Loucy (cell line): Measurements from ENCODE around the gene RAD51B.

Experiments
- H2AFZ ChIP-seq: fragments of 200-600 bp; sonication (generic); 2 replicates; pipeline ENCODE4 v1.6.0; 2016; ENCODE audit warnings: antibody characterized with exemption, mild to moderate bottlenecking, low read length, moderate library complexity
- H3F3A ChIP-seq: fragments of 200-600 bp; 2 replicates; pipeline ENCODE4 v1.6.0; 2016; ENCODE audit warnings: antibody characterized with exemption, low read depth, mild to moderate bottlenecking
- H3K27me3 ChIP-seq: fragments of 200-600 bp; sonication (generic); 2 replicates; pipeline ENCODE4 v1.6.1; 2014; ENCODE audit warnings: low read length, mild to moderate bottlenecking; ENCODE audit not compliant: insufficient read depth, poor library complexity, severe bottlenecking
- H3K36me3 ChIP-seq: fragments of 200-600 bp; sonication (generic); 2 replicates; pipeline ENCODE4 v1.6.1; 2016; ENCODE audit warnings: low read length; ENCODE audit not compliant: insufficient read depth
- H3K4me1 ChIP-seq: fragments of 200-600 bp; sonication (generic); 2 replicates; pipeline ENCODE4 v1.5.1; 2014; ENCODE audit warnings: low read length, mild to moderate bottlenecking; ENCODE audit not compliant: insufficient read depth, poor library complexity, severe bottlenecking
- H3K4me2 ChIP-seq: fragments of 200-600 bp; sonication (generic); 2 replicates; pipeline ENCODE4 v1.6.0; 2014; ENCODE audit warnings: antibody characterized with exemption, low read length, low read depth, mild to moderate bottlenecking; ENCODE audit not compliant: poor library complexity, severe bottlenecking
- H3K4me3 ChIP-seq: fragments of 200-600 bp; sonication (generic); 2 replicates; pipeline ENCODE4 v1.5.1; 2014; ENCODE audit warnings: low read length, mild to moderate bottlenecking, mixed read lengths; ENCODE audit not compliant: poor library complexity, severe bottlenecking
- H3K79me2 ChIP-seq: fragments of 200-600 bp; sonication (generic); 2 replicates; pipeline ENCODE4 v1.6.1; 2014; ENCODE audit warnings: low read length; ENCODE audit not compliant: insufficient read depth
- H3K9ac ChIP-seq: fragments of 200-600 bp; sonication (generic); 2 replicates; pipeline ENCODE4 v1.6.0; 2014; ENCODE audit warnings: mild to moderate bottlenecking, low read depth, low read length, moderate library complexity; ENCODE audit not compliant: poor library complexity, severe bottlenecking
- H3K9me2 ChIP-seq: fragments of 200-600 bp; sonication (generic); replicated peaks from 2 replicates; pipeline ENCODE4 v1.6.1; 2016; ENCODE audit warnings: low read depth, low read length, mixed read lengths
- H3K9me3 ChIP-seq: fragments of 200-600 bp; sonication (generic); 2 replicates; pipeline ENCODE4 v1.6.1; 2014; ENCODE audit warnings: mild to moderate bottlenecking, antibody characterized with exemption, low read length, low read depth; ENCODE audit not compliant: insufficient read depth
- H4K20me1 ChIP-seq: fragments of 200-600 bp; sonication (generic); 2 replicates; pipeline ENCODE4 v1.6.0; 2014; ENCODE audit warnings: antibody characterized with exemption, low read length, mild to moderate bottlenecking; ENCODE audit not compliant: insufficient read depth, poor library complexity, severe bottlenecking
- CTCF ChIP-seq: fragments of 200-600 bp; sonication (generic); conservative IDR thresholded peaks from 2 replicates; pipeline ENCODE4 v1.5.1; 2014; ENCODE audit warnings: mild to moderate bottlenecking, antibody characterized with exemption, low read length
- EZH2phosphoT487 ChIP-seq: fragments of 200-600 bp; IDR thresholded peaks from 2 replicates; pipeline ENCODE4 v1.6.1; 2018; ENCODE audit warnings: antibody characterized with exemption, mild to moderate bottlenecking, moderate library complexity, borderline replicate concordance

RAD51B gene

GRCh38 chr14:68643673-68644072 is 824.1 kb downstream of the RAD51B start:
- Histone ChIP-seq H3K27me3 (no peaks in the 10 kb centered on the region), H3K9ac (no peak overlapping the region), H3K79me2 (no peaks in the 10 kb centered on the region), H3K9me2 (no peaks in the 10 kb centered on the region), H3K4me2 (no peak overlapping the region), H3K4me1 (peaks cover 3% of the 10 kb centered on the region), H3K9me3 (peaks cover 10% of the 10 kb centered on the region; the same call in 1 of the 2 replicates), H3K4me3 (no peak overlapping the region), H4K20me1 (no peaks in the 10 kb centered on the region), H3F3A (no peaks in the 10 kb centered on the region), H2AFZ (no peak overlapping the region), H3K36me3 (no peaks in the 10 kb centered on the region)
- TF ChIP-seq CTCF (no peak), EZH2phosphoT487 (no peak)

GRCh38 chr14:68644101-68644500 is 824.5 kb downstream of the RAD51B start:
- TF ChIP-seq EZH2phosphoT487 = no peak
- TF ChIP-seq CTCF = no peak
- no peaks in the 10 kb centered on the region for H4K20me1 ChIP-seq

GRCh38 chr14:68645371-68645770 is 825.8 kb downstream of the RAD51B start:
- H3F3A ChIP-seq = no peaks in the 10 kb centered on the region
- no peaks in the 10 kb centered on the region for H4K20me1 ChIP-seq
- H3K27me3 ChIP-seq = no peaks in the 10 kb centered on the region
- no peak overlapping the region for H3K4me2 ChIP-seq
- peaks cover 10% of the 10 kb centered on the region; the same call in 1 of the 2 replicates for H3K9me3 ChIP-seq
- no peaks in the 10 kb centered on the region for H3K36me3 ChIP-seq
- no peaks in the 10 kb centered on the region for H3K9me2 ChIP-seq
- H2AFZ ChIP-seq = no peak overlapping the region
- H3K9ac ChIP-seq = no peak overlapping the region
- H3K4me1 ChIP-seq = no peaks in the 10 kb centered on the region
- H3K79me2 ChIP-seq = no peaks in the 10 kb centered on the region
- H3K4me3 ChIP-seq = no peak overlapping the region
- TF ChIP-seq CTCF = no peak
- TF ChIP-seq EZH2phosphoT487 = no peak

More at GRCh38 chr14:68644101-68644500, 824.5 kb downstream of the RAD51B start:
- no peaks in the 10 kb centered on the region for H3K79me2 ChIP-seq
- no peak overlapping the region for H2AFZ ChIP-seq
- H3F3A ChIP-seq = no peaks in the 10 kb centered on the region
- no peaks in the 10 kb centered on the region for H3K4me1 ChIP-seq
- H3K9me2 ChIP-seq = no peaks in the 10 kb centered on the region
- H3K36me3 ChIP-seq = no peaks in the 10 kb centered on the region
- no peaks in the 10 kb centered on the region for H3K27me3 ChIP-seq
- H3K9me3 ChIP-seq = peaks cover 10% of the 10 kb centered on the region; the same call in 1 of the 2 replicates
- H3K4me2 ChIP-seq = no peak overlapping the region
- no peak overlapping the region for H3K4me3 ChIP-seq
- H3K9ac ChIP-seq = no peak overlapping the region
